Dedifferentiated amniotic fluid mesenchymal stem cell (primary cell): ENCODE data around the gene CALM1.

Source experiments
- DNase-seq: peaks from one replicate; pipeline ENCODE4 v3.0.0-alpha.2; 2016; ENCODE audit errors: extremely low spot score

CALM1 gene

GRCh38 chr14:90396341-90397339, at the start of gene CALM1:
Gene CALM1, plus strand, starts transcription at chr14:90397029. Its CDS starts 202 bp downstream, at chr14:90397231.
- peak; percentile 76 for DNase-seq

- DNase-seq: no peak
These were observed 48.6 kb upstream of the CALM1 start for GRCh38 chr14:90348270-90348669.

GRCh38 chr14:90349739-90350138, 47.1 kb upstream of the CALM1 start:
- no peak for DNase-seq

GRCh38 chr14:90354551-90355298, 42.1 kb upstream of the CALM1 start:
- DNase-seq: no peak

GRCh38 chr14:90355540-90356518, 41.0 kb upstream of the CALM1 start:
- DNase-seq: no peak

- DNase-seq: no peak
These were observed 39.9 kb upstream of the CALM1 start for GRCh38 chr14:90356925-90357324.

- no peak for DNase-seq
These were observed 38.5 kb upstream of the CALM1 start for GRCh38 chr14:90358359-90358758.

GRCh38 chr14:90361865-90362557, 34.8 kb upstream of the CALM1 start:
- DNase-seq: no peak

- no peak for DNase-seq
These were observed 34.3 kb upstream of the CALM1 start for GRCh38 chr14:90362558-90362896.

- DNase-seq: no peak
These were observed 27.7 kb upstream of the CALM1 start for GRCh38 chr14:90368946-90369721.

GRCh38 chr14:90373887-90374286, 22.9 kb upstream of the CALM1 start:
- DNase-seq: no peak

GRCh38 chr14:90374813-90375212, 22.0 kb upstream of the CALM1 start:
- no peak for DNase-seq

GRCh38 chr14:90375934-90376333, 20.9 kb upstream of the CALM1 start:
- DNase-seq: no peak

GRCh38 chr14:90378249-90378648, 18.6 kb upstream of the CALM1 start:
- no peak for DNase-seq

- DNase-seq: no peak
These were observed 17.7 kb upstream of the CALM1 start for GRCh38 chr14:90379106-90379505.

- no peak for DNase-seq
These were observed 15.6 kb upstream of the CALM1 start for GRCh38 chr14:90381011-90381786.

GRCh38 chr14:90381999-90382451, 14.8 kb upstream of the CALM1 start:
- no peak for DNase-seq

GRCh38 chr14:90382491-90383125, 14.2 kb upstream of the CALM1 start:
- peak; percentile 79 for DNase-seq
